ENCODE data around the gene EXOC8.

DNA sequence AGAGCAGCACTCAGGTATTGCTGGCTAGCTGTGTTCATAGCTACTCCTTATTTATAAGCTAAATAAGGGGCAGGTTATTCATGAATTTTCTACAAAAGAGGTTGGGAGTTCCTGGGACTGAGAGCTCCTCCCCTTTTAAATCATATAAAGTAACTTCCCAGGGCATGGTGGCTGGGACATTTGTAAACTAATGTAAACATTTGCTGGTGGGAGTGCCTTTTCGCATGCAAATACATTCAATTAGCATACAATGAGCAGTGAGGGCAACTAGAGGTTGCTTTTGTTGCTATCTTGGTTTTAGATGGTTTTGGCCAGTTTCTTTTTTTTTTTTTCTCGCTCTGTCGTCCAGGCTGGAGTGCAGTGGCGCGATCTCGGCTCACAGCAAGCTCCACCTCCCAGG is 53.2 kb downstream of the EXOC8 start:
- TF ChIP-seq, protein P1, sequence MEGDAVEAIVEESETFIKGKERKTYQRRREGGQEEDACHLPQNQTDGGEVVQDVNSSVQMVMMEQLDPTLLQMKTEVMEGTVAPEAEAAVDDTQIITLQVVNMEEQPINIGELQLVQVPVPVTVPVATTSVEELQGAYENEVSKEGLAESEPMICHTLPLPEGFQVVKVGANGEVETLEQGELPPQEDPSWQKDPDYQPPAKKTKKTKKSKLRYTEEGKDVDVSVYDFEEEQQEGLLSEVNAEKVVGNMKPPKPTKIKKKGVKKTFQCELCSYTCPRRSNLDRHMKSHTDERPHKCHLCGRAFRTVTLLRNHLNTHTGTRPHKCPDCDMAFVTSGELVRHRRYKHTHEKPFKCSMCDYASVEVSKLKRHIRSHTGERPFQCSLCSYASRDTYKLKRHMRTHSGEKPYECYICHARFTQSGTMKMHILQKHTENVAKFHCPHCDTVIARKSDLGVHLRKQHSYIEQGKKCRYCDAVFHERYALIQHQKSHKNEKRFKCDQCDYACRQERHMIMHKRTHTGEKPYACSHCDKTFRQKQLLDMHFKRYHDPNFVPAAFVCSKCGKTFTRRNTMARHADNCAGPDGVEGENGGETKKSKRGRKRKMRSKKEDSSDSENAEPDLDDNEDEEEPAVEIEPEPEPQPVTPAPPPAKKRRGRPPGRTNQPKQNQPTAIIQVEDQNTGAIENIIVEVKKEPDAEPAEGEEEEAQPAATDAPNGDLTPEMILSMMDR (IDR thresholded peaks at IDR 0.05) = no peak
- TF ChIP-seq ZFX (IDR thresholded peaks at IDR 0.05; ENCODE audit: borderline replicate concordance) = no peak

All from 22Rv1 (cell line).